HG02642 (cell line): Measurements from ENCODE around the gene U2SURP.
"Not testable (repeated sequence)": the region's sequence is repeated elsewhere in the genome, so short reads cannot be mapped to it uniquely, and the experiment has no call there.

Source experiments
- ATAC-seq: cut with Tn5 transposase; IDR thresholded peaks from one replicate; pipeline ENCODE4 v1.9.1; 2021; ENCODE audit warnings: mild to moderate bottlenecking; ENCODE audit not compliant: unreplicated experiment, poor library complexity

The U2SURP gene

DNA sequence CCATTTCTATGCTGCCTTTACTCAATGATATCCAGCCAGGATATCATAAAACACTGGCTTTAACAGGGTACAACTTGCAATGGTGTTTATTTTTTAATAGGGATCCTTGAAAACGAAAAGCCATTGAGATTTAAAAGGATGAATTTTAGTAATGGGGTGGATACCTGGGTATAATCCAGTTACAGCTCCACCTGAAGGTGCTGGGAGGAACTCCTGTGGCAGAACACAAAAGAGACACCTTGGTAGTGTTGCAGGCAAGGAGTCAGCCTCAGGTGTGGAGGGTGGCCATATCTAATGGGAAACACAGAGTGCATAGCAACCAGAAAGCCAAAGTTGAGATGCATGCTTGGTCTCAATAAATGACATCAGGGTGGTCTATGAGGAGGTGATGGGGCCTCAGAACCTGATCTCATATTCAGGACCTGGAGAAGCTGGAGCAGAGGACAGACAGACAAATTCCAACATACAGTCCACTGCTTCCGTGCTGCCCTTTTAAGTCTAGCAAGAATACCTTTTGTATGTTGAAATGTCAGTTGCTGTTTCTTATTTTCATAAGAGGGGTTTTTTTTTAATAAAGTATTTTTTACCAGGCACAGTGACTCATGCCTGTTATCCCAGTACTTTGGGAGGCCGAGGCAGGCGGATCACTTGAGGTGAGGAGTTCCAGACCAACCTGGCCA is 25.9 kb upstream of the U2SURP start:
- ATAC-seq = no peak

DNA sequence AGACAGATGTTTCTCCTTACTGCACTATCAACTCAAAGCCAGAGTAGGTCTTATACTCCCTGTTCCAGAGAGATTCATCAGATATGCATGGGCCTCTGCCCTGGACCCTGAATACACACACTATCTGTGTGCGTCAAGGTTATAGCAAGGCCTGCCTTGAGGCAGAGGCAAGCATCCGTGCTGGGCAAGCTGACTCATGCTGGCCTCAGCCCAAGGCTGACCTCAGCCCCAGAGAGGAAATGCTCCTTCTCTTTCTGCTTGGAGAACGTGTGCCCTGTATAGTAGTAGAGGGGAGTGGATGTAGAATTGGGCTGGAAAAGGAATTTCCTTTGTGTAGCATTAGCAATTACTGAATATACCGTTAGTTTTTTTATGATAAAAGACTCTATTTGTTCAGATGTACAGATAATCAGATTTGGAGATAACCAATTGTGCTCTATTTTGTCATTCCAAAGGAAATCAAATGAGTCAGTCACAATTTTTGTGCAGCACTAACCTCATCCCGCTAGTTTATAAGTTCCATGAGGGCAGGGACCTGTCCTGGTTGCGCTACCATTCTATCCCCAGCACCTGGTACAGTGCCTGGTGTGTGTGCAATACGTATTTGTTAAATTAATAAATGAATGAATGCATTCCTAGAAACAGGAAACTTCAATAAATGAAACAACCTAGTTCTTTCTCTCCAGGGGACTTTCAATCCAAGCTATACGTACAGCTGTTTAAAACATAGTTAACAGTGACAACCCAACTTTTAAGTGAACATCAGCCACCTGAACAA is 24.6 kb upstream of the U2SURP start:
- ATAC-seq = no peak

DNA sequence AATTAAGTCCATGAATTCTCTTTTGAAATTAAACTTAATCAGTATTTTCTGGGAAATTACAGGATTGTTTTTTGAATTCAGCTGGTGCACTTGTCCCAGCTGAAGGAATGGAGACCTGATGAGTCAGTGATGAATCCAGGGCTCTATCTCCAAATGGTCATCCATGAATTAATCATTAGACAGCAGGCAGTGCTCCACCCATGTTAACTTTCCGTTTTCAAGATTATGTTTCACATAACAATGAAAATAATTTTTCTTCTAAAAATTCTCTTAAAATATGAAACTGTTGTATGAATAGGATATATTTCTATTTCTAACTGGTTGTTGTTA is 24.0 kb upstream of the U2SURP start:
- no peak for ATAC-seq

DNA sequence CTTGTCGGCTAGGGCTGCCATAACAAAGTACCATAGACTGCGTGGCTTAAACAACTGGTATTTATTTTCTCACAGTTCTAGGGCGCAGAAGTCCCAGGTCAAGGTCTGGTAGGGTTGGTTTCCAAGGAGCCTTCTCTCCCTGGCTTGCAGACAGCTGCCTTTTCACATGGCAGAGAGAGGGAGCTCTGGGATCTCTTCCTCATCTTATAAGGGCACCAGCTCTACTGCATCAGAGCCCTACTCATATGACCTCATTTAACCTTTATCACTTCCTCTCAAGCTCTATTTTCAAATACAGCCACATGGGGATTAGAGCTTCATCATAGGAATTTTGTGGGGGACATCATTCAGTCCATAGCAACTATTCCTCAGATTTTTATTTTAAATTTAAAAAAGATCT is 20.3 kb upstream of the U2SURP start:
- ATAC-seq = no peak

DNA sequence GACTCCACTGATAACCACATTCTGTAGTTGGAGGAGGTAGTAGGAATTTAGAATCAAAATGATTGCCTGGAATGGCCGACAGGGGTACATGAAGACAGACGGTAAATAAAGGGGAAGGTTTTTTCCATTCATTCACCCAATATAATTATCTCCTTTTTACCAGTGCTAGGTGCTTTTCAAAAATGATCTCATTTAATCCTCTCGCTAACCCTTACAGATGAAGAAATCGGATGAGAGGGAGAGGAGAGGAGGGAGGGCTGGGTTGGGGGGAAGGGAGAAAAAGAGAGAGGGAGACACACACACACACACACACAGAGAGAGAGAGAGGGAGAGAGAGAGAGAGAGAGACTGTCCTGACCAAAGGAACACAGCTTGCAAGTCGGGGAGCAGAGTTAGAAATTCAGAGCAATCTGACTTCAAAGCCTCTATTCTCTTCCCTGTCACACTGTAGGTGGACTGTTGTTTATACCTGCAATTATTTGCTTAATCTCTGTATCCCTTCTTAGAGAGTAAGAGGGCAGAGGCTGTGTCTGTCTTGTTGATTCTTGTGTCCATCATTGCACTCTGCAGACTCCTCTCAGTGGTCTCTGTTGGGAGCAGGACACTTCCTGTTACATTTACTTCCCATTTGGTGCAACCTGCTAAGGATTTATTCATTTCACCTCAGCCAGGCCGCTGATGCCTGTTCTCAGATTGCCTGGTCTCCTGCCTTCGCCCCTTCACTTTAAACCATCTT is 19.2 kb upstream of the U2SURP start:
- ATAC-seq = no peak

DNA sequence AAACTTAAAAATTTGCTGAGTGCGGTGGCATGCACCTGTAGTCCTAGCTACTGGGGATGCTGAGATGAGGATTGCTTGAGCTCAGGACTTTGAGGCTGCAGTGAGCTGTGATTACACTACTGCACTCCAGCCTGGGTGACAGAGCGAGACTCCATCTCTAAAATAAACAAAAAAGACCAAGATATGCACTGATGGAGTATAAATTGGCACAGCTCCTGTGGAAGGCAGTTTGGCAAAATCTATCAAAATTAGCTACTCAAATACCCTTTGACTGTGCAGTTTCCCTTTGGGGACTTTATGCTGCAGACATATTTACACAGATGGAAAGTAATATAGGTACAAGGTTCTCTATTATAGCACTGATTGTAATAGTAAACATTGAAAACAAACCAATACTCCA is 18.1 kb upstream of the U2SURP start:
- ATAC-seq = no peak

DNA sequence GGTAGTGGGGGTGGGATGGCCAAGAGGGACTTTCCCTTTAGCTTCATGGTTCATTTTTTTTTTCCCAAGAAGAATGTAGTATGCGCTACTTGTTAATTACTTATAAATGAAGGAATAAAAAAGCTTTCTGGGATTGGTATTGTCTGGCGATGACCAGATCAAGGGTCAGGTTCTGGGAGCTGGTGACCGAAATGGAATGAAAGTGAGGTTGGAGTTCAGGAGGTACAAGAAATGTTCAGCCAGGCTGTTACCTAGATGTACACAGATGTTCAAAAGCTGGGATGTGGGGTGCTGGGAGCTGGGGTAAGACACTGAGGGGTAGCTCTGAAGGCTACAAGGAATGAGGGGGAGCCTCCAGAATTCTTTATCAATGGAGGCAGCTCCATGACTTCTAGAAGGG is 17.1 kb upstream of the U2SURP start:
- no peak for ATAC-seq

DNA sequence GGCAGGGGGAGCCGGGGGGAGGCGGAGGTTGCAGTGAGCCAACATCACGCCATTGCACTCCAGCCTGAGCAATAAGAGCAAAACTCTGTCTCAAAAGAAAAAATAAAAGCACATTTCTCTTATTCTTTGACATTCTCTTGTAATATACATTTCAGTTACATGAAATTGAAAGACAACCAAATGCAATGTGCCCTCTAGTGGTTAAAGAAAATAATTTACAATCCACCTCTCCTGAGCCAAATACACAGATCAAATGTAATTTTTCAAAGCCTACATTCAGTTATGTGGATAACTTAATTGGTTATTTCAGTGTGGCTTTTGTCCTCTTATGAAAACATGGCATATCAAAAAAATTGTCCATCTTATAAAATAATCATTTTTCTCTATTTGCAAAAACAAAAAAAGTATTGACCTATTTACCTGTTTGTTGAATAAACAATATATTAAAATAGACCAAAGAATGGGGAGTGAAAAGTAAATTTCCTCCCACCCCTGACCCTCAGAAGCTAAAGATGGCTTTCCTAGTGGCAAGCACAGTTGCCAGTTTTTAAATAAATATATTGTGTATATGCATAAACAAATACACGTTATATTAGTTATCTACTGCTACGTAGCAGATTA is 14.2 kb upstream of the U2SURP start:
- no peak for ATAC-seq

DNA sequence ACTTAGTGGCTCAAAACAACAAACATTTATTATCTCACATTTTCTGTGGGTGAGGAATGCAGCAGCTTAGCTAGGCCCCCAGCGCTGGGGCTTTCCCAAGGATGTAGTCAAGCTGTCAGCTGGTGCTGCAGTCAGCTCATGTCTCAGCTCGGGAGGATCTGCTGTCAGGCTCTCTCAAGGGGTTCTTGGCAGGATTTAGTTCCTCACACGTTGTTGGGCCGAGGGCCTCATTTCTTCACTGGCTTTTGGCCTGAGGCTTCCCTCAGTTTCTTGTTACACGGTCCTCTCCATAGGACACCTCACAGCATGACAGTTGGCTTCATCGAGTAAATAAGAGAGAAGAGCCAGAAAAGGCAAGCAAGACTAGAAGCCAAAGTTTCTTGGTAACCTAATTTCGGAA is 13.7 kb upstream of the U2SURP start:
- ATAC-seq = peak; percentile 67

DNA sequence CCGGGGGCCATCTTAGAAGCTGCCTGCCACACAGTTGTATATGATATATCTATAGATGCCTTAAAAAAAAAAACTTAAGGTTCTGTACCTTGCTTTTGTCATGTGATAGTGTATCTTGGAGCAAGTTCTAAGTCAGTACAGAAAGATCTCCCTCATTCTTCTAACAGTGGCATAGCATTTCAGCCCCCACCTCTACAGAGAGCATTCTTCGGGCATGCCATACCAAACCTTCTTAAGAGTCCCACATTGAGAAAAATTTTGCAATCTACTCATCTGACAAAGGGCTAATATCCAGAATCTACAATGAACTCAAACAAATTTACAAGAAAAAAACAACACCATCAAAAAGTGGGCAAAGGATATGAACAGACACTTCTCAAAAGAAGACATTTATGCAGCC is 13.1 kb upstream of the U2SURP start:
- not testable (repeated sequence) for ATAC-seq

DNA sequence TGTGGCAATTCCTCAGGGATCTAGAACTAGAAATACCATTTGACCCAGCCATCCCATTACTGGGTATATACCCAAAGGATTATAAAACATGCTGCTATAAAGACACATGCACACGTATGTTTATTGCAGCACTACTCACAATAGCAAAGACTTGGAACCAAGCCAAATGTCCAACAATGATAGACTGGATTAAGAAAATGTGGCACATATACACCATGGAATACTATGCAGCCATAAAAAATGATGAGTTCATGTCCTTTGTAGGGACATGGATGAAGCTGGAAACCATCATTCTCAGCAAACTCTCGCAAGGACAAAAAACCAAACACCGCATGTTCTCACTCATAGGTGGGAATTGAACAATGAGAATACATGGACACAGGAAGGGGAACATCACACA is 12.5 kb upstream of the U2SURP start:
- not testable (repeated sequence) for ATAC-seq

DNA sequence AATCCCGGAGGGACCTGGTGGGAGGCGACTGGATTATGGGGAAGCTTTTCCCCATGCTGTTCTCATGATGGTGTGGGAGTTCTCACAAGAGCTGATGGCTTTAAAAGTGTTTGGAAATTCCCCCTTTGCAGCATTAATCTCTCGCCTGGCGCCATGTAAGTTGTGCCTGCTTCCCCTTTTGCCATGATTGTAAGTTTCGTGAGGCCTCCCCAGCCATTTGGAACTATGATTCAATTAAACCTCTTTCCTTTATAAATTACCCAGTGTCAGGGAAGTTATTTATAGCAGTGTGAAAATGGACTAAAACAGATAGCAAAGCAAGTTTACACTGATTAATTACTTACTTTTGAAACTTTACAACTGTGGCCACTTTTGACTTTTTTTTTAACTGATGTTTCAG is 10.6 kb upstream of the U2SURP start:
- ATAC-seq = no peak

DNA sequence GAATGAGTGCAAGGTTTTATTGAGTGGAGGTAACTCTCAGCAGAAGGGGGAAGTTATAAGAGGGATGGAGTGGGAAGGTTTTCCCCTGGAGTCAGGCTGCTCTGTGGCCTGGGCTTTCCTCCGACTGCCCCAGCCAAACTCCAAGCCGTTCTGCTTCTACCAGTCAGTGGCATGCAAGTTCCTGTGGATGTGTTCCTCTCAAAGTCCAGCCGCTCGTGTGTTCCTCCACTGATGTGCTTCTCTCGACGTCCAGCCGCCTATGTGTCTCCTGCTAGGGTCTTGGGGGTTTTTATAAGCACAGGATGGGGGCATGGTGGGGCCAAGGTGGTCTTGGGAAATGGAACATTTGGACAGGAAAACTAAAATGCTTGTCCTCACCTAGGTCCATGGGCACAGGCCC is 9.0 kb upstream of the U2SURP start:
- no peak for ATAC-seq

DNA sequence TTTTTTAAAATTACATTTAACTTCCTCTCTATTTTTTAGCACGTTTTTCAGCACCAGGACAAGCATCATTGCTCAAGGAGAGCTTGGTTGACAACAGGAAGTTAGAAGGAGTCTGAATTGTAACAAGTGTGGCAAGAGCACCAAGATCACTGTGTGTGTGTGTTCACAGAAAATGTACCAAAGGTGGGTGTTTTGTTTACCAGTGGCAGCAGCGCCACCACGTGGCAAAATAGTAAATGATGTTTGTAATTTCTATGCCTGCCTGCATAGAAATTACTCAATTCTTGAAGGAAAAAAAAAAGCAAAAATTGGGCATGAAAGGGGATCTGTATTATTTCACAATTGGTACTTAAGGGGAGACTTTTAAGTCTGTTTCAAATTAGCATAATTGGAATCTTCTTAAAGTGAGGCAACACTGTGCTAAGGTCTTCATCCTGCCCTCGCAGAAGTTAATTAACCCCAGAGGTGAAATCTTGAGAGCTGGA is 7.4 kb upstream of the U2SURP start:
- peak; percentile 72 for ATAC-seq

DNA sequence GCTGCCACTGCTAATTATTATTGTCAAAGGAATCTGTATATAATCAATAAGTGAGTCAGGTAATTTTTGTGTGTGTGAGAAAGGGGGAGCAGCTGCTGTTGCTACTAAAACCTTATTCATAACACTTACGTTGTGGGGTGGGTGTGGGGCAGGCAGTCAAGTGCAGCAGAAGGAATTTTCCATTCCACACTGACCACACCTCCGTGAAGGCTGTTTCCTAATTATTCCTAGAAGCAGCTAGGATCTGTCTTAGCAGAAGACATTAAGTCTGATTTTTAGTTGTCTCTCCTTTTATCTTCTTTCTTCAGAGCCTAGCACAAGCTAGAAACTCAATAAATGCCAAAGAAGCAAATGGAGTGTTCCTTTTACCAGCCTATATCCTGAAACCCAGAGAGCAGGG is 4.0 kb upstream of the U2SURP start:
- no peak for ATAC-seq

DNA sequence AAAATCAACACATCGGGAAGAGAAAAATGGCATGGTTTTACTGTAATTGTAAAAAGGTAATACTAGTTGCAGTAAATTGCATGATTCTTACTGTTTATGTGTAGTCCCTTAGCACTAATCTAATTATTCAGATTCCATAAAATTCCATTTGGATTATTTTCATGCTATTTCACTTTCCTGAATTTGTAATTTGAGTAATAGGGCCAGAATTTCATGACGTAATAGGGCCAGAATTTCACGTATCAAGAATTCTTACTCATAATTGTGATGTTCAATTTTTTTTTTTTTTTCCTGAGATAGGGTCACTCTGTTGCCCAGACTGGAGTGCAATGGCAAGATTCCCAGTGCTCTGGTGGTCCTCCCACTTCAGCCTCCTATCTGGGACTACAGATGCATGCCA is 2.9 kb upstream of the U2SURP start:
- ATAC-seq = no peak

DNA sequence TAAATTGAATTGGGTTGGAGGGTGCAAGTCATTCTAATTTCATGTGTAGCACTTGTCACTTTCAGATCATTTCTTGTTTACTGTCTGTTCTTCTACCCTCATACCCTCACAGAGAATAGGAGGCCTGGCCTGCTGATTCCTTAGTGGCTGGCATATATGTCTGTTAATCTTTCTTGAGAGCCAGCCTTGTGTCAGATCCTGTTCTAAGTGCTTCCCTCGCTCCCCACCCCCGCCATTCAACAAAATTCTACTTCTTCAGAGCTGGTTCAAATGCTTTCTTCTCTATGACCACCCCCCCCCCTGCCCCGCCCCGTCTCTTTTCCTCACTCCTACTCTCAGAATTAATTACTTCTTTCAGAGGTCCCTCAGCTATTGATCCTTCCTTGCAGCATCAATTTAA is 1.5 kb upstream of the U2SURP start:
- no peak for ATAC-seq

DNA sequence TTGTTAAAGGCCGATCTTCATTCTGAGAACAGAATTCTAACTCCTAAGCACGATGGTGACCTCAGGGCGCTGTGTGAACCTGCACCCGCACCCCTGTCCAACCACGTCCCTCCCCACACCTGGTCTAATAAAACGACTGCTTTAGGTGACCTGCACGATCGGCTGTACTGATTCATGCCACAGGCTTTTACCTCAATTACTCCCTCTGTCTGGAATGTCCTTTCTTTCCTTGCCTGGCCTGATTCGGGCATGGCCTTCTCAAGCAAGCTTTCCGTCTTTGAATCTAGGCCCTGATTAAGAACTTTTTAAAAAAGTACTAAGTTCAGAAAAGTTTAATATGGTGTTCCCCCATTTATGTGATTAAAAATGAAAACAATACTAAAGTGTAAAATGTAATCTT is 842 bp upstream of the U2SURP start:
- ATAC-seq = no peak

DNA sequence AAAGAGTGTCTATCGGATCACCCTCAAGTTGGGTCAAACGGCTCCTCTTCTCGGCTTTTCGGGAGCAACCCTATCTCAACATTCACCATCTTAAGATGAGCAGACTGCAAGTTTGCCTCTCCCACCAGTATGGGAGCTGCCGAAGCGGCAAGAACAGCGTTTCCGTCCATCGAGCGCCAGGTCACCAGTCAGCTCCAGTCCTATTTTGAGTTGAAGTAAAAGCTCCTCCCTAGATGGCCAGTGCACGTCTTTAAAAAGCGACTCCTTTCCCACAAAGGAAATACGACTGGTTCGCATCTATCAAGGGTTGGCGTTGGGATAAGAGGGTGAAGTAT is 369 bp upstream of the U2SURP start:
- ATAC-seq = peak; percentile 67

DNA sequence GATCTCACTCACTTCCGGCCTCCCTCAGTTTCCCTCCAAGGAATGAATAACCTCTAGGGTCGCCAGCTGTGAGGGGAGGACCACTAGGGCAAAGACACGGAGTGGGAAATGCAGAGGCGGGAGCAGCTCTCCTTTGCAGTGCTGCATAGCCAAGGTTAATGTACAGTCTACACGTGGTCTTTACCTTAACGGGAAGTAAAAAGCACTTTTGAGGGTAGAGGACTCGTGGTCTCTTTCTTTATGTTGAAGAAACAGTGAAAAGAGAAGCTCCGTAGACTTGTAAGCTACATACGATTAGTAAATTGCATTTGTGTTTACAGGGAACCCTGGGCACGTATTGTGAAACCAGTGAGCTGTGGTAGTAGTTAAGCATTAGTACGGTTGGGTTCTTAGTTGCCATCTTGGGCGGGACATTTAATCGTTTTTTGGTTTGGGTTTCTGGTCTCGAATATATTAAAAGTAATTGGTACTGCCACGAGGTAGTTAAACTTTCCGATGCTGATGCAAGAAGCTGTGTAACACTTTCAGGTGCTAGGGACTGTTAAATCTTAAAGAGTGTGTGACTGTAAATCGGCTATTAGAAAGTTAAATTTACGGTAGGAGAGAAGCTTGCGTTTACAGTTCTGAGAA is 828 bp downstream of the U2SURP start:
- ATAC-seq = peak; percentile 36

DNA sequence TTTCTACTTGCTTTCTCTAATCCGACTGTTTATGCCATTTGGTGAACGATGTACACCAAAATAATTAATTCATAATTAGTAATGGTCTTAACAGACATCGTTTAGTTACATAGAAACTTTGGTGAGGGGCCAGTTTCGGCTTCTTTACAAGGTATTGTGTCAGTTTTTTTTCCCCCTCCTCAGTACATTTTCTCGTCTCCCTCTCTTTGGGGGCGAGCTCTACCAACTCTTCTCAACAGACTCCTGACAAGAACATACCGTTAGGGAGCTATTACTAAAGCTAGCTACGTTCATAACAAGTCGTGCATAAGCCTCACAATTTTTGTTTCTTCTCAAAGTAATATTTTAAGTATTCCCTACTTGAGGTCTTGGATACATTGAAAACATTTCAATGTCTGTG is 1.4 kb downstream of the U2SURP start:
- no peak for ATAC-seq
